ENCODE measurements around the gene NFATC4. TPM values are rescaled to one million over a fixed set of nuclear protein-coding genes. Genes with fewer than 3 reads are reported as not detected.

The NFATC4 gene
- polyA plus RNA-seq, 1 donor from 2014 or later, result 0.22 TPM

DNA sequence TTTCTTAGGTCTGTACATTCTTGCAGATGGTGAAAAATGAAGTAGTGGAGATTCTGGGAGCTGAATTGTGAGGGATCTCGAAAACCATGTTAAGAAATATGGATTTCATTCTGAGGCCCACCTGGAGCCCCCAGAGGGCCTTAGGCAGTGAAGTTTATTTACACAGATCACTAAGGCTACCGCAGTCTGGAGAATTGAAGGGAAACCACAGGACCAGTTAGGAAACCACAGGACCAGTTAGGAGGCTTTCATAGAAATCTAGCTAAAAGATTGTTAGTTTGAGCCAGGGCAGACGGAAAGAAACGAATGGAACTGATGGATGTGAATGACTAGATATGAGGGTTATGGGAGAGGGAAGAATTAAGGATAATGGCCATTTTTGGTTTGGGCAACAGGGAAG is 54.3 kb downstream of the NFATC4 start:
- no peaks in the 10 kb centered on the region for H3K79me2 ChIP-seq (replicated peaks; ENCODE audit: insufficient read depth, low read length)
- TF ChIP-seq, protein P1, sequence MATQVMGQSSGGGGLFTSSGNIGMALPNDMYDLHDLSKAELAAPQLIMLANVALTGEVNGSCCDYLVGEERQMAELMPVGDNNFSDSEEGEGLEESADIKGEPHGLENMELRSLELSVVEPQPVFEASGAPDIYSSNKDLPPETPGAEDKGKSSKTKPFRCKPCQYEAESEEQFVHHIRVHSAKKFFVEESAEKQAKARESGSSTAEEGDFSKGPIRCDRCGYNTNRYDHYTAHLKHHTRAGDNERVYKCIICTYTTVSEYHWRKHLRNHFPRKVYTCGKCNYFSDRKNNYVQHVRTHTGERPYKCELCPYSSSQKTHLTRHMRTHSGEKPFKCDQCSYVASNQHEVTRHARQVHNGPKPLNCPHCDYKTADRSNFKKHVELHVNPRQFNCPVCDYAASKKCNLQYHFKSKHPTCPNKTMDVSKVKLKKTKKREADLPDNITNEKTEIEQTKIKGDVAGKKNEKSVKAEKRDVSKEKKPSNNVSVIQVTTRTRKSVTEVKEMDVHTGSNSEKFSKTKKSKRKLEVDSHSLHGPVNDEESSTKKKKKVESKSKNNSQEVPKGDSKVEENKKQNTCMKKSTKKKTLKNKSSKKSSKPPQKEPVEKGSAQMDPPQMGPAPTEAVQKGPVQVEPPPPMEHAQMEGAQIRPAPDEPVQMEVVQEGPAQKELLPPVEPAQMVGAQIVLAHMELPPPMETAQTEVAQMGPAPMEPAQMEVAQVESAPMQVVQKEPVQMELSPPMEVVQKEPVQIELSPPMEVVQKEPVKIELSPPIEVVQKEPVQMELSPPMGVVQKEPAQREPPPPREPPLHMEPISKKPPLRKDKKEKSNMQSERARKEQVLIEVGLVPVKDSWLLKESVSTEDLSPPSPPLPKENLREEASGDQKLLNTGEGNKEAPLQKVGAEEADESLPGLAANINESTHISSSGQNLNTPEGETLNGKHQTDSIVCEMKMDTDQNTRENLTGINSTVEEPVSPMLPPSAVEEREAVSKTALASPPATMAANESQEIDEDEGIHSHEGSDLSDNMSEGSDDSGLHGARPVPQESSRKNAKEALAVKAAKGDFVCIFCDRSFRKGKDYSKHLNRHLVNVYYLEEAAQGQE (IDR thresholded peaks at IDR 0.05; ENCODE audit: borderline replicate concordance), result no peak
- no peak overlapping the region for H2AFZ ChIP-seq (ENCODE audit: low read depth, low read length)
- no peak overlapping the region for H3K4me3 ChIP-seq (ENCODE audit: low read length)
- H3F3A ChIP-seq (ENCODE audit: insufficient read depth, low read length, poor library complexity, severe bottlenecking), result no peaks in the 10 kb centered on the region
- H3K4me2 ChIP-seq (ENCODE audit: low read length), result no peak overlapping the region
- no peaks in the 10 kb centered on the region for H3K9me3 ChIP-seq (ENCODE audit: low read length)
- no peaks in the 10 kb centered on the region for H3K27me3 ChIP-seq (ENCODE audit: insufficient read depth, low read depth, low read length)
- H3K9me2 ChIP-seq (ENCODE audit: insufficient read depth, low read length), result no peaks in the 10 kb centered on the region
- no peak overlapping the region for H3K9ac ChIP-seq (ENCODE audit: low read length)
- no peak overlapping the region for H3K27ac ChIP-seq (ENCODE audit: low read length)
- no peaks in the 10 kb centered on the region for H4K20me1 ChIP-seq (ENCODE audit: insufficient read depth)
- H3K36me3 ChIP-seq (ENCODE audit: insufficient read depth, low read length), result no peaks in the 10 kb centered on the region

- H3K27me3 ChIP-seq (ENCODE audit: insufficient read depth, low read depth, low read length), result no peaks in the 10 kb centered on the region
- no peak overlapping the region for H2AFZ ChIP-seq (ENCODE audit: low read depth, low read length)
- no peak overlapping the region for H3K9ac ChIP-seq (ENCODE audit: low read length)
- H3K9me3 ChIP-seq (ENCODE audit: low read length), result no peaks in the 10 kb centered on the region
- no peaks in the 10 kb centered on the region for H3F3A ChIP-seq (ENCODE audit: insufficient read depth, low read length, poor library complexity, severe bottlenecking)
- TF ChIP-seq RAD21 (conservative IDR thresholded peaks at IDR 0.05), result no peak
- no peak for TF ChIP-seq MXI1 (conservative IDR thresholded peaks at IDR 0.05; ENCODE audit: poor library complexity, severe bottlenecking)
- no peak for TF ChIP-seq POLR2AphosphoS5 (IDR thresholded peaks at IDR 0.05)
- TF ChIP-seq, protein P2, sequence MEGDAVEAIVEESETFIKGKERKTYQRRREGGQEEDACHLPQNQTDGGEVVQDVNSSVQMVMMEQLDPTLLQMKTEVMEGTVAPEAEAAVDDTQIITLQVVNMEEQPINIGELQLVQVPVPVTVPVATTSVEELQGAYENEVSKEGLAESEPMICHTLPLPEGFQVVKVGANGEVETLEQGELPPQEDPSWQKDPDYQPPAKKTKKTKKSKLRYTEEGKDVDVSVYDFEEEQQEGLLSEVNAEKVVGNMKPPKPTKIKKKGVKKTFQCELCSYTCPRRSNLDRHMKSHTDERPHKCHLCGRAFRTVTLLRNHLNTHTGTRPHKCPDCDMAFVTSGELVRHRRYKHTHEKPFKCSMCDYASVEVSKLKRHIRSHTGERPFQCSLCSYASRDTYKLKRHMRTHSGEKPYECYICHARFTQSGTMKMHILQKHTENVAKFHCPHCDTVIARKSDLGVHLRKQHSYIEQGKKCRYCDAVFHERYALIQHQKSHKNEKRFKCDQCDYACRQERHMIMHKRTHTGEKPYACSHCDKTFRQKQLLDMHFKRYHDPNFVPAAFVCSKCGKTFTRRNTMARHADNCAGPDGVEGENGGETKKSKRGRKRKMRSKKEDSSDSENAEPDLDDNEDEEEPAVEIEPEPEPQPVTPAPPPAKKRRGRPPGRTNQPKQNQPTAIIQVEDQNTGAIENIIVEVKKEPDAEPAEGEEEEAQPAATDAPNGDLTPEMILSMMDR (IDR thresholded peaks at IDR 0.05; ENCODE audit: poor library complexity, severe bottlenecking), result no peak
- TF ChIP-seq, protein P1 (IDR thresholded peaks at IDR 0.05; ENCODE audit: borderline replicate concordance), result no peak
- TF ChIP-seq EP300 (conservative IDR thresholded peaks at IDR 0.05; ENCODE audit: poor library complexity, severe bottlenecking), result no peak
- no peak for TF ChIP-seq TAF1 (IDR thresholded peaks at IDR 0.05; ENCODE audit: low read depth)
- TF ChIP-seq SMC3 (conservative IDR thresholded peaks at IDR 0.05; ENCODE audit: poor library complexity), result no peak
- TF ChIP-seq EZH2 (IDR thresholded peaks at IDR 0.05; ENCODE audit: borderline replicate concordance, insufficient read depth, low read length, poor library complexity, severe bottlenecking), result no peak
- no peak overlapping the region for H3K27ac ChIP-seq (ENCODE audit: low read length)
- no peaks in the 10 kb centered on the region for H3K36me3 ChIP-seq (ENCODE audit: insufficient read depth, low read length)
- no peak overlapping the region for H3K4me2 ChIP-seq (ENCODE audit: low read length)
- H3K4me3 ChIP-seq (ENCODE audit: low read length), result no peak overlapping the region
- no peaks in the 10 kb centered on the region for H4K20me1 ChIP-seq (ENCODE audit: insufficient read depth)
- H3K79me2 ChIP-seq (replicated peaks; ENCODE audit: insufficient read depth, low read length), result no peaks in the 10 kb centered on the region
- H3K9me2 ChIP-seq (ENCODE audit: insufficient read depth, low read length), result no peaks in the 10 kb centered on the region
Observed at GRCh38 chr14:24422694-24423601, 55.0 kb downstream of the NFATC4 start.

All from neural cell (in vitro differentiated cells).